ENCODE measurements around the gene MTHFD2L. TPM values are rescaled to one million over a fixed set of nuclear protein-coding genes. Genes with fewer than 3 reads are reported as not detected.
A peak's percentile ranks its signal among the peaks of the same experiment; 100 is the strongest.

MTHFD2L gene
- total RNA-seq, 4 donors from 2014 or later, result 11.8 to 17.1 (median 14.9) TPM

- no peaks in the 10 kb centered on the region for H3K4me1 ChIP-seq
- TF ChIP-seq POLR2A (IDR thresholded peaks at IDR 0.05), result no peak
- no peak for TF ChIP-seq CTCF (IDR thresholded peaks at IDR 0.05)
- H3K4me3 ChIP-seq, result peak overlapping the region; percentile 65 to 93 (median 74)
- H3K36me3 ChIP-seq, result peaks cover 0 to 16% (median 0%) of the 10 kb centered on the region in 3 donors
- H3K27me3 ChIP-seq, result no peaks in the 10 kb centered on the region
- peak overlapping the region; percentile 78 to 97 (median 90) for H3K27ac ChIP-seq
- no peak for DNase-seq
- H3K9me3 ChIP-seq, result no peaks in the 10 kb centered on the region
These were observed 686 bp downstream of the MTHFD2L start for GRCh38 chr4:74158466-74159142.

DNA sequence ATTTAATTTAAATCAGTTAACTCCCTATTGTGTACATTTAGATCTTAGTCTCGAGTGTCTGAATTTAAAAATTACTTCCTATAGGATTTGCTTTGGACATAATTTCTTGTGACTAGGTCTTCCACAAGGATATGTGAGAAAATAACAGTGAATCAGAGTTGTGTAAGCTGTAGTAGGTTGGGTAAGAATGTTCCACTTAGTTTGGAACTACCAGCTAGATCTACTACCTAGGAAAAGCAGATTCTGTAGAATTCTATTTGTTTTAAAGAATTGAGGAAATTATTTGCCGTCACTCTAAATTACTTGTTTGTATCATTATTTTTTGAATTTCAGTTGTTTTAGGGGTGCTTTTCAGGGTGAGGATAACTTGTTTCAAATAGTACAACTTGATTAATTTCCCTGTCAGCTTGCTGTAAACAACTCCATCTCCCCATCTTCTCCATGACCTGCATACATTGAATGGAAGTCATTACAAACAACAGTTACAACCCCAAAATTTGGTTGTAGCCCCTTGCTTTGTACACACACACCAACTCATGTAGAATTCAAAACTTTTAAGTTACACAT, 1.3 kb downstream of the MTHFD2L start:
- Histone ChIP-seq H3K36me3 (peaks cover 0 to 16% (median 0%) of the 10 kb centered on the region in 3 donors), H3K4me1 (no peaks in the 10 kb centered on the region), H3K27ac (no peak overlapping the region), H3K4me3 (peak overlapping the region in 3 of 4 donors; percentile 71 to 93 (median 78)), H3K9me3 (no peaks in the 10 kb centered on the region), H3K27me3 (no peaks in the 10 kb centered on the region)
- TF ChIP-seq POLR2A (IDR thresholded peaks at IDR 0.05) (no peak), CTCF (IDR thresholded peaks at IDR 0.05) (no peak)
- DNase-seq, result no peak

DNA sequence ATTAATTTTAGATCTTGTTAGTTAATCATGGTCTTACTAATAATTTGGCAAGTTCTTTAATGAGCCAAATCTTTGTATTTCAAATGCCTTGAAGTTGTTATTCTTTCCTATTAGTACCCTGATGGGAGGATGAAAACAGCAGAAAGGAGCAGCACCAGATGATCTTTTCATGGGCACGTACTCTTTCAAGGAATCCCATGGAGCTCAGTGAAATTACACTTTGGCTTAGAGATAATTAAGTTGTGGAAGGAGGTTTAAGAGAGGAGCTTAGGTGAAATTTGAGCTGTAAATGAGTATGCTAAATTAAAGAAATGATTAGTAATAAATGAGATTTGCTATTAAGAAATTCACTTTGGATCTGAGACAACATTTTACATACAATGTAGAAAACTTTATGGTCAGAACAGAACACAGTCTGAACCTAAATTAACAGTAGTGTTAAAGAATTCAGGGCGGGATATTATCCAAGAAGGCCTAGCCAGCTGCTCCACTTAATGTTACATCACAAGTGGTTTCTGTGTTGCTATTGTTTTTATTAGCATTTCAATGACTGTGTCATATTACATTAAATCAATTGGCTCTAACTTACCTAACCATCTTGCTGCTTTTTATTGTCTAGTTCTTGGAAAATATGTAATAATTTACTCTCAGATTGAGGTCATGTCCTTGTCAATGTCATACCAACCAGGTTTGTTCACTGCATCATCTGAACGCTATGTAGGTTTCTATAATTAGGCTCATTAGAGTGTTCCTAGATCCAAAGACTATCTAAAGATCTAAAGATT, 3.9 kb downstream of the MTHFD2L start:
- Histone ChIP-seq H3K4me1 (no peaks in the 10 kb centered on the region), H3K9me3 (no peaks in the 10 kb centered on the region), H3K4me3 (no peak overlapping the region), H3K36me3 (peaks cover 0 to 16% (median 0%) of the 10 kb centered on the region in 3 donors), H3K27ac (peak overlapping the region in 1 of 4 donors; percentile 8), H3K27me3 (no peaks in the 10 kb centered on the region)
- DNase-seq, result no peak
- TF ChIP-seq POLR2A (IDR thresholded peaks at IDR 0.05) (no peak), CTCF (IDR thresholded peaks at IDR 0.05) (no peak)

DNA sequence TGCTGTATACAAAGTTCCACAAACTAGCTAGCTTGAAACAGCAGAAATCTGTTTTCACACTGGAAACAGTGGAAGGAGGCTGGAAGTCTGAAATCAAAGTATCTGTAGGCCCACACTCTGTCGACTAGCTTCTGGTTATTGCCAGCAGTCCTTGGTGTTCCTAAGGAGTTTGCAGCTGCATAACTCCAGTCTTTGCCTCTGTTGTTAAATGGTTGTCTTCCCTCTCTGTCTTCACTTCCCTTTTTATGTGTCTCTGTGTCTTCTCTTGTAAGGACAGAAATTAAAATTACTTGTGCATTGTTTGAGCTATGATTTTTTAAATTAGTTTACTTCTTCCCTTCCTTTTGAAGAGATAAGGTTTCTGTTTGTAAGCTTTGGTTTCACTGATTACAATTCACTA, 8.2 kb downstream of the MTHFD2L start:
- DNase-seq, result no peak
- Histone ChIP-seq H3K4me1 (no peaks in the 10 kb centered on the region), H3K27ac (no peak overlapping the region), H3K27me3 (no peaks in the 10 kb centered on the region), H3K4me3 (no peak overlapping the region), H3K36me3 (peaks cover 0 to 6% (median 0%) of the 10 kb centered on the region in 3 donors), H3K9me3 (no peaks in the 10 kb centered on the region)
- TF ChIP-seq CTCF (IDR thresholded peaks at IDR 0.05), result no peak
- no peak for TF ChIP-seq POLR2A (IDR thresholded peaks at IDR 0.05)

DNA sequence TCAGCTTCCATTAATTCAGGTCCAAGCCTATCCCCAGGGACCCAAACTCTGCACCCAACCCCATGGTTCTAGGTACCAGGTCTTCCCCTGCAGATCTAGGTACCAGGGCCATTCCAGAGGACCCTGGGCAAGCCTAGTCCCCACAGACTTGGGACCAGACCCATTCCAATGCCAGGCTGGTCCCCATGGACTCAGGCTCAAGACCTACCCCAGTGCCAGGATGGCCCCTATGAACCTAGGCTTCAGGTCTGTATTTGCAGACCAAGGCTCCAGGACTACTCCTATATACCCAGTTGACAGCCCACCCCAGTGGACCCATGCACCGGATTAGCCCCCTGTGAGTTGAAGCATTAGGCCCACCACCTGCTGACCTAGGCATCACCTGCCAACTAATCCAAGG, 8.9 kb downstream of the MTHFD2L start:
- Histone ChIP-seq H3K27me3 (no peaks in the 10 kb centered on the region), H3K36me3 (no peaks in the 10 kb centered on the region), H3K4me3 (no peak overlapping the region), H3K27ac (no peak overlapping the region), H3K9me3 (no peaks in the 10 kb centered on the region), H3K4me1 (no peaks in the 10 kb centered on the region)
- DNase-seq, result no peak
- TF ChIP-seq CTCF (IDR thresholded peaks at IDR 0.05), result no peak
